Suprapubic skin (tissue), 3 donors: Measurements from ENCODE around the gene CCDC78.

Experiments
- CTCF ChIP-seq, 2 donors: fragments of 200-600 bp in 1 of 2; fragments of 450-650 bp in 1 of 2; sonication (generic) in 1 of 2; IDR thresholded peaks; one replicate each; pipeline ENCODE4 v1.5.1; 2016 to 2019; ENCODE audit warnings: antibody characterized with exemption in 2 of 2, mild to moderate bottlenecking in 1 of 2, moderate library complexity in 1 of 2
- POLR2AphosphoS5 ChIP-seq, 3 donors: sonication (generic); formaldehyde crosslinking; IDR thresholded peaks; one replicate each; pipeline ENCODE4 v1.6.1; 2017; ENCODE audit warnings: antibody characterized with exemption in 3 of 3

DNA sequence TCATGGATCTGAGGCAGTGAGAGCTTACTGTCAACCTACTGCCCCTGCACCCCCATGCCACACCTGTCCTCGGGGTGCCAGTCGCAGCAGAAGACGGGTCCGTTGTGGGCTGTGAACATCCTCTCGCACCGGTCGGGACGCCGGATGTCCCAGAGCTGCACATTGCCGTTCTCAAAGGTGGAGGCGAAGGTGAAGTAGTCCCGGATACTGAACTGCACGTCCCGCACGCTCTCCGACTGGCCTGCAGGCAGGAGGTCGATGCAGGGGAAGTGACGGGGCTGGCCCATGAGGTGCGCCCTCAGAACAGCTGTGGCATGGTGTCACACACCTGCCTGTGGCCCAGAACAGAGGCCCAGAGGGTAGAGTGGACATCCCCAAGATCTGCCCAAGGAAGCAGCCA is 38.7 kb downstream of the CCDC78 start:
- no peak for TF ChIP-seq CTCF (IDR thresholded peaks at IDR 0.05)
- TF ChIP-seq POLR2AphosphoS5 (IDR thresholded peaks at IDR 0.05) = no peak
